HCT116 (cell line): ENCODE results near the gene SYMPK.

Experiments used
- CEBPB ChIP-seq: IDR thresholded peaks from 2 replicates; pipeline ENCODE4 v1.6.1; 2012; ENCODE audit warnings: low read depth
- EZH2phosphoT487 ChIP-seq: fragments of 200-600 bp; IDR thresholded peaks from 2 replicates; pipeline ENCODE4 v1.6.1; 2018; ENCODE audit warnings: antibody characterized with exemption, borderline replicate concordance
- JUND ChIP-seq: IDR thresholded peaks from 2 replicates; pipeline ENCODE4 v1.6.1; 2012
- MAX ChIP-seq: IDR thresholded peaks from 2 replicates; pipeline ENCODE4 v1.6.1; 2012
- POLR2A ChIP-seq: IDR thresholded peaks from 2 replicates; pipeline ENCODE4 v1.7.0; 2011; ENCODE audit warnings: borderline replicate concordance; ENCODE audit not compliant: insufficient read depth, insufficient read length; ENCODE audit errors: extremely low read depth
- SIN3A ChIP-seq: IDR thresholded peaks from 2 replicates; pipeline ENCODE4 v1.6.1; 2012; ENCODE audit warnings: low read depth
- SRF ChIP-seq: IDR thresholded peaks from 2 replicates; pipeline ENCODE4 v1.6.1; 2012; ENCODE audit warnings: low read depth
- YY1 ChIP-seq: IDR thresholded peaks from 2 replicates; pipeline ENCODE4 v1.6.1; 2011; ENCODE audit warnings: low read length, low read depth, moderate library complexity, mild to moderate bottlenecking; ENCODE audit not compliant: insufficient replicate concordance; ENCODE audit errors: extremely low read depth
- TF ChIP-seq, protein P1 (sequence below), 3 experiments: fragments of 200-600 bp in 1 of 3; sonication (generic) in 1 of 3; IDR thresholded peaks in 2 of 3; conservative IDR thresholded peaks in 1 of 3; 2 replicates each; pipeline ENCODE4 v1.5.1; 2012 to 2017; ENCODE audit warnings: low read depth in 2 of 3, low read length in 2 of 3, antibody characterized with exemption in 1 of 3, borderline replicate concordance in 1 of 3, control low read depth in 1 of 3, mild to moderate bottlenecking in 1 of 3, mixed read lengths in 1 of 3, mixed run types in 1 of 3, moderate library complexity in 1 of 3; ENCODE audit not compliant: insufficient read depth in 1 of 3

GRCh38 chr19:45883586-45883880 lies 20.6 kb upstream of the SYMPK start:
- TF ChIP-seq MAX (no peak), POLR2A (no peak), CEBPB (no peak), YY1 (no peak), EZH2phosphoT487 (no peak), JUND (no peak), SIN3A (no peak), SRF (no peak)
- TF ChIP-seq, protein P1, sequence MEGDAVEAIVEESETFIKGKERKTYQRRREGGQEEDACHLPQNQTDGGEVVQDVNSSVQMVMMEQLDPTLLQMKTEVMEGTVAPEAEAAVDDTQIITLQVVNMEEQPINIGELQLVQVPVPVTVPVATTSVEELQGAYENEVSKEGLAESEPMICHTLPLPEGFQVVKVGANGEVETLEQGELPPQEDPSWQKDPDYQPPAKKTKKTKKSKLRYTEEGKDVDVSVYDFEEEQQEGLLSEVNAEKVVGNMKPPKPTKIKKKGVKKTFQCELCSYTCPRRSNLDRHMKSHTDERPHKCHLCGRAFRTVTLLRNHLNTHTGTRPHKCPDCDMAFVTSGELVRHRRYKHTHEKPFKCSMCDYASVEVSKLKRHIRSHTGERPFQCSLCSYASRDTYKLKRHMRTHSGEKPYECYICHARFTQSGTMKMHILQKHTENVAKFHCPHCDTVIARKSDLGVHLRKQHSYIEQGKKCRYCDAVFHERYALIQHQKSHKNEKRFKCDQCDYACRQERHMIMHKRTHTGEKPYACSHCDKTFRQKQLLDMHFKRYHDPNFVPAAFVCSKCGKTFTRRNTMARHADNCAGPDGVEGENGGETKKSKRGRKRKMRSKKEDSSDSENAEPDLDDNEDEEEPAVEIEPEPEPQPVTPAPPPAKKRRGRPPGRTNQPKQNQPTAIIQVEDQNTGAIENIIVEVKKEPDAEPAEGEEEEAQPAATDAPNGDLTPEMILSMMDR (IDR thresholded peaks at IDR 0.05 in 2 of 3, conservative IDR thresholded peaks at IDR 0.05 in 1 of 3; ENCODE audit: borderline replicate concordance in 1 of 3, insufficient read depth in 1 of 3, low read depth in 2 of 3, low read length in 2 of 3) = no peak
